ENCODE data around the gene SYN1.

Gene SYN1

DNA sequence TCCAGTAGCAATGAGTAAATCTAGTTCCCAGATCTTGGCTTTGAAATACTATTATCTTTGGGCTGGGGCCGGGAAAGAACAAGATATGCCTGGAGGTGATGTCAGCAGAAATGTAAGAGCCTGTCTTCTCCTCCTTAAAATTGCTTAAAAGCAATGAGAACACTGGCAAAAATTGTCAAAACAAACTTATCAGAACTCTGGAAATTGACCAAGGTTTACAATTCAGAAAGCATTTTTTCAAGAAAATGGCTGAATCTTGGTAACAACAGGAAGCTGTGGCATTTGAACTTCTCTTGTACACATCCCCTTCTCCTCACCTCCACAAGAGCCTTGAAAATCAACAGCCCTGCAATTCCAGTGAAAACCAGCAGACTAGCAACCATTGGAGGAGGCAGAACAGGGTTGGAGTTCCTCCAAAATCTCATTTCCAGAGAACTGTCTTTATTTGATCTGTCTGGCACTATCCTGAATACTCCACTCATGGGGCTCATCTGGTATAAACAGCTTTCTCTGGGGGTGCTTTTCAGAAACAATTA lies 23.9 kb downstream of the SYN1 start:
- no peak for DNase-seq (ENCODE audit: low spot score)

DNA sequence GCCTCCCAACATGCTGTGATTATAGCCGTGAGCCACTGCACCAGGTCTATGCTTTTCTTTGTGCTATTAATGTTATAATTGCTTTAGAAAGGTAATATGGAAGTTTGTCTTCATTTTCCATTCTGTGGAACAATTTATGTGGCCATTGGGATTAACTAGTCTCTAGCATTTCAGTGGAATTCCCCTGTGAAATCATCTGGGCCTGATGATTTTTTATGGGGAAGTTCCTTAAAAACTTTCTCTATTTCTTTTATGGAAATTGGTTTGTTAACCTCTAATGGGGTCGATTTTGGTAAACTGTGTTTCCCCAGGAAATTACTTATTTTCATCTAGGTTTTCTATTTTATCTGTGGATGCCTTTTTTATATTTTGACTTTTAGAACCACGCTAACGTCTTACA lies 26.1 kb downstream of the SYN1 start:
- no peak for DNase-seq (ENCODE audit: low spot score)

DNA sequence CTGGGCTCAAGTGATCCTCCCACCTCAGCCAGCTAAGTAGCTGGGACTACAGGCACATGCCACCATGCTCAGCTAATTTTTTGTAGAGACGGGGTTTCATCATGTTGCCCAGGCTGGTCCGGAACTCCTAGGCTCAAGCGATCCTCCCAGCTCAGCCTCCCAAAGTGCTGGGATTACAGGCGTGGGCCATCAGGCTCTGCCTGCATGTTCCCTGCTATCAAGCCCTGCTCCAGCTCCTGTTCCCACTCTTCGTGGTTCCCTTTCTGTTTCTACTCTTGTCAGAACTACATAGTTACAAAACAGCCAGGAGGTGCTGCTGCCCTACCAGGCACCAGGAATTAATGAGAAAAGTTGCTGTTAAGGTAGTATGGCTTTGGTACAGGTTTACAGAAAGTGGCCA lies 28.7 kb downstream of the SYN1 start:
- DNase-seq (ENCODE audit: low spot score) = no peak

DNA sequence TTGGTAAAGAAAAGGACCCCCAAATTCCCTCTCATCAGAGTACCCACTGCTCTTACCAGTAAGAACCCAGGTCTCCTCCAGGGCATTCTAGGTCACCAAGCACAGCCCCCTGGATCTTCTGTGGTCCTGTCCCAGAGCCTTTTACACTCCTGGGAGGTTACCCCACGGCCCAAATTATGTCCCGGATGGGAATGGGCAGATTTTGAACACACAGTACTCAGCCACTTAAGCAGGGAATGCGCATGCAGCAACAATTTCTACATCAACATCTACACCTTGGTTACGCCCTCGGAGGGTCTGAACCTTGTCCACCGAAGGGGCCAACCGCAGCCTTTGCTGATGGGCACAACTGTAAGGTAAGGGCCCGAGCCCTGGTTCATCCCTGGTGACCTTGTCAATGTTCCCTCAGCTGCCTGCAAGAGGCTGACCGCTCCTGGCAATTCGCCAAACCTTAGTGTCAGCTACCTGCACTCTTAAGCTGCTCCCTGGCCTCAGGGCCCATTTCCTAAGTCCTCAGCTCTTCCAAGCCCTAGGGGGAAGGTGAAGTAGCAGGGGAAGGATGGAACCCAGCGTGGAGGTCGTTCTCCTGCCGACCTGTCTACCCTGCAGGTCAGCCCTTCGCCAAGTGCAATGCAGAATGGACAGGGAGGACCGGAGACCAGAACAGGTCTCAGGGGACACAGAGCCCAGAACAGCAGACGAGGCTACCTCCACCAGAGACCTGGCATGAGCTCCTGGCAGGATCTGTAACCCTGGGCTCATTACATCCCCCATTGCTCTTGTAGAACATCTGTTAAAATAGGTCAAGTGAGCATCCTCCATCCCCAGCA lies 31.5 kb downstream of the SYN1 start:
- no peak for DNase-seq (ENCODE audit: low spot score)

DNA sequence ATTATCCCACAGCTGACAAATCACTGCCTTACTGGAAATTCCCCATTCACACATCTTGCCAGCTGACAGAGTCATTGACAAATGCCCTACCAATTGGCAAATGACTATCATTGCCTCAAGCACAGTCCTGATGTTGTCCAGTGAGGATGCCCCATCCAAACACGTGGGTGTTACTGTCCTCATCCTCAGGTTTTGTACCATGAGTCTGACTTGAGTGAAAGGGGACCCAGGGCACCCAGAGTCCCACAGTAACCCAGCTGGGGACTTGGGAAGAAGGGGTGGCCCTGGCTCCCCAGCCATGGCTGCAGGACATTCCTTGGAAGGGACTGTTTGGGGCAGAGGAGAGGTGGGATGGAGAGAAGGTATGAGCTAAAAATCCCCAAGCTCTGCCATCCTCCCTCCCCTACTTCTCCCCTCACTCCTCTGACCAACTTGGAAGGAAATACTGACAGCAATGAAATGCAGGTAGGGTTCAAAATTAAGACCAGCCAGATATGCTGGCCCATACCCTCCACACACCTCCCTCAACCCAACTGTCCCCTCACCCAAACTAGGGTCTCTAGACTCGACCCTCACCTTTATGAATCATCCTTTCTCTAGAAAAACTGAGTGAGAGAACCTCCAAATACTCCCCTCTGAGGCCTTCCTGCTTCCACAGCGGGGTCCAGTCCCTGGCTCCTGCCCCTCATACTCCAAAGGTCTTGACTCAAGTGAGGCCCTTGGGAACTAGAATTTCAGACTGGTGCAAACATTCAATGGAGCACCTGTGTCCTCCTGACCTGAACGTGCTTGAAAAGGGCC lies 32.4 kb downstream of the SYN1 start:
- no peak for DNase-seq (ENCODE audit: low spot score)

DNA sequence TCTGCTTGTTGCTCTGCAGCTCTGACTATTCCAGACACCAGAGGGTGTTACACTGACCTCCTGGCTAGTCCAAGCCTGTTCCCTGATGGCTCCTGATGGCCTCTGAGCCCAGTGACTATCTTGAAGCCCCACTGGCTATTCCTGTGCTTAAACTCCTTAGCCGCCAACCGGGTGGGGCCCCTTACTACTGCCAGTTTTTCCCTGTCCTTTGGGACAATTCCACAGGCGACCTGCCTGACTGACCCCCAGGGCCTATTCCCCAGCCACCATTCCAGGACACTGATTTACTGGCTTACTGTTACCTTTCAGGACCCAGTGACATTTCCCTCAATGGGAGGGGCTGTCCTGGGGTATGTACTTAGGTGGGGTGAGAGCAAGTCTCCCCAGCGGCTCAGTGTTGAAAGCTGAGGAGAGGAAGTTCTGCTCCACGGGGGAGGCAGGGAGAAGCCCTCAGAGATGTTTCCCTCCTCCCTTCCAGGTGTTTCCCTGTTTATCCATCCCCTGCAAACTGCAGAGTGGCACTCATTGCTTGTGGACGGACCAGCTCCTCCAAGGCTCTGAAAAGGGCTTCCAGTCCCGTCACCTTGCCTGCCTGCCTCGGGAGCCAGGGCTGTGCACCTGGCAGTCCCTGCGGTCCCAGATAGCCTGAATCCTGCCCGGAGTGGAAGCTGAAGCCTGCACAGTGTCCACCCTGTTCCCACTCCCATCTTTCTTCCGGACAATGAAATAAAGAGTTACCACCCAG lies 33.4 kb downstream of the SYN1 start:
- DNase-seq (ENCODE audit: low spot score) = no peak

DNA sequence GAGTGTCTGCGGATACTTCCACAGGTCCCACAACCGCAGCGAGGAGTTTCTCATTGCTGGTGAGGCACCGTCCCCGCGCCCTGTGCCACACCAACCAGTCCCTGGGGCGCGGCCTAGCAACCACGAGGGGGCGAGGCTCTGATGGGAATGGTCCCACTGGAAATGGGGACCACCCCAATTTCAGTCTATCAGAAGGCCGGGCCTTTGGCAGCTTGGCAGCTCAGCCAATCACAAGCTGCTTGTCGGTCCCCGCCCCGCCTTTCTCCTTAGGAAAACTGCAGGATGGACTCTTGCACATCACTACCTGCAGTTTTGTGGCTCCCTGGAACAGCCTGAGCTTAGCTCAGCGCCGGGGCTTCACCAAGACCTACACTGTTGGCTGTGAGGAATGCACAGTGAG lies 34.4 kb downstream of the SYN1 start:
- DNase-seq (ENCODE audit: low spot score) = no peak

DNA sequence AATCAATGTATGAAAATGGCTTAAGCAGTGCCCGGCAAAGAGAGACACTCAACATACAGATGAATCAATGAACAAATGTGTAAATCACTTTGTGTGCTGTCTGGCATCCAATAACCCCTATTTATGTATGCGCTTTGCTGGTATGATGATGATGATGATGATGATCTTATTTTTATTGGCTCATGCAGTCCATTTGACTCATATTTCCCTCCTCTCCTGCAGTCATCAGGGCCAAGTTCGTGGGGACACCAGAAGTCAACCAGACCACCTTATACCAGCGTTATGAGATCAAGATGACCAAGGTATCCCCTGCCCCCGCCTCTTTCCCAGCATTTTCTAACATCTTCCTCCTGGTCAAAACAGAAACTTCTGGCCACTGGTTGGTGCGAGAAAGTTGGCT lies 34.9 kb downstream of the SYN1 start:
- DNase-seq (ENCODE audit: low spot score) = no peak

DNA sequence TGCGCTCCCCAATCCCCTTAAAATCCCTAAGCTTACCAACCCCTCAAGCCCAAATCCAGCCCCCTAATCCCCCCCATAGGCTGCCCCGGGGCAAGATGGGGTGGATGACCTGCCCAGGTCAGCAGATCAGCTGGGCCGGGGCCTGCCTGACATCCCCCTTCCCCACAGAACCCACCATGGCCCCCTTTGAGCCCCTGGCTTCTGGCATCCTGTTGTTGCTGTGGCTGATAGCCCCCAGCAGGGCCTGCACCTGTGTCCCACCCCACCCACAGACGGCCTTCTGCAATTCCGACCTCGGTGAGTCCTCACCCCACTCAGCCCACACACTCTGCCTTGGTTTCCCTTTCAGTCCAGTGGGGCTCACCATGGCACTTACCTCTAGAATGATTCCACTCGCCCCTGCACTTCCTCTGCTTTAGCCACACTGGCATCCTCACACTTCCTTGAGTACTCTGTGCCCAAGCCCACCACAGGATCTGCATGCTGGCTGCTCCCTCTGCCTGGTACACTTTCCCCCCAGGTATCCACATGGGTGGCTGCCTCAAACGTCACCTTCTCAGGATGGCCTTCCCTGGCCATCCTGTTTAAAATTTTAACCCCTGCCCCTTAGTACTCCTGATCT lies 36.3 kb downstream of the SYN1 start:
- no peak for DNase-seq (ENCODE audit: low spot score)

DNA sequence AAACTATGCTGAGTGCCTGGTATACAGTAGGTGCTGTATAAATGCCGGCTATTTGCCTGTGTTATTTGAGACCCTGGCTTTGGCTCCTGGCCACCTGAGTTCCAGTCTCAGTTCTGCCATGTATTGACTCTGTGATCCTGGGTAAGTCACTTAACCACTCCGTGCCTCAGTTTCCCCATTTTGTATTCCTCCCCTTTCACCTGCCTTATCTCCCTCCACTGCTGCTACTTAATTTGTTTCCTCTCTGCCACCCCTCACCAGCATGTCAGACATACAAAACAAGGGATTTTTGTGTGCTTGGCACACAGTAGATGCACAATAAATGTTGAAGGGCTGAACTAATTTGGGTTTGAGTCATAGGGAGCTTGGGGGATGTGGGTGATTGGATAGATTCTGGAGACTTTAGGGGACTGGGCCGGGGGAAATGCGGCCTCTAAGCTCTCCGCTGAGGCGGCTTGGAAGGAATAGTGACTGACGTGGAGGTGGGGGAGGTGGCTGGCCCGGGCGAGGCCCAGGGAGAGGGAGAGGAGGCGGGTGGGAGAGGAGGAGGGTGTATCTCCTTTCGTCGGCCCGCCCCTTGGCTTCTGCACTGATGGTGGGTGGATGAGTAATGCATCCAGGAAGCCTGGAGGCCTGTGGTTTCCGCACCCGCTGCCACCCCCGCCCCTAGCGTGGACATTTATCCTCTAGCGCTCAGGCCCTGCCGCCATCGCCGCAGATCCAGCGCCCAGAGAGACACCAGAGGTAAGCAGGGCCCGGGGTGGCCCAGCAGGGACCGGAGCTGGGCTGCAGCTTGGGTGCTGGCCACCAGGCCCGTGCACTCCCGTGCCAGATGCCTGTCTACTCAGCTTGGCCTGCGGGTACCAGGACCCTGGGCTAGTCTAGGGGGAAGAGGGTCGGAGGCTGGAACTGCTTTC lies 37.7 kb downstream of the SYN1 start, which contains the start of gene TIMP1:
TSS of gene TIMP1 (plus strand) at position 706 of the 917 bp plus-strand sequence. CDS start 980 bp downstream, outside the sequence.
- DNase-seq (ENCODE audit: low spot score) = no peak

DNA sequence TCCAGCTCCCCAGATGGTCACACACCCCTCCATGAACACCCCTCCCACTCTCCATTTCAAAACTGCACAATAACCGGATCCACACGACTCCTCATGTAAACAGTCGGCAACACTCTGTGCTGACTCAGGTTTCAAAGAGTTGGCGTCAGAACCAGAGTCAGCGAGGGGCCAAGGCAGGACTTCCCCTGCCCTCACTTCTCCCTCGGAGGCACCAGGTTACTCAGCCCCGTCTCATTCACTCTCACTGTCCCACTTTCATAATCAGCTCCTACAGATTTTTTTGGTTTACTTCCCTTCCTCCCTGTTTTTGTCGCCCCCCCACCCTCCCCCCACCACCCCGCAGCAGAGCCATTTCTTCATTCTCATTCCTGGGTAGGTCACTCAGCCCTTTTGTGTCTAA lies 40.1 kb downstream of the SYN1 start:
- DNase-seq (ENCODE audit: low spot score) = no peak

DNA sequence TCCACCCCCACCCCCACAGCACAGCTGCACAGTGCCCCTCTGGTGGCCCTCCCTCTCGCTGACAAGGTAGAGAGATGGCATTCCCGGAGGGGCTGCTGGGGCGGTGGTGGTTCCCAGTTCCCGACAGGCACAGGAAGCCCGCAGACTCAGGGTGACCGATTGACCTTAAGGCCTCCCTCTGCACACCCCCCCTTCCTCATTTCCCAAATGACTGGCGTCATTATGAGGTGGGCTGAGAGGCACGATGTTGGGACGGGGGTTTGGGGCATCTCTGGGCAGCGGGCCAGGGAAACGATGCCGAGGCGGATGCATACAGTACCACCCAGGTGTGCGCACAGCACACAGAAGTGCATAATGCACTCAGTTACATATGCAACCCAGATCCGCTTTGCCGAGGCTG lies 41.0 kb downstream of the SYN1 start:
- no peak for DNase-seq (ENCODE audit: low spot score)

DNA sequence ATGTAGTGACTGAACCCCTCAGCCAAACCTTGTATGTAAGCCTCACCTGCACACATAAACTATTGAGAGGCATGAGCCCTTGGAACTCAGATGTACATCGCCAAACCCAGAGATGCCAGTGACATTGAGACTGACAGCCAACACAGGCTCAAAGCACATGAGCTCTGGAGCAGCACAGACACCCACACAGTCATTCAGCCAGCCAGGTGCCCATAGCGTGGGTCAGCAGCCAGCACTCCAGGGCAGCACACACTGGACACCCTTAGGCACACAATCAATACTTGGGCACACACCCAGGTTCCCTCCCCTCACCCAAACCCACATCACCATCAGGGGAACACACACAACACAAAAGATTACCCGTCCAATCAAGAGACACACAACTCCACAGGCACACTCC lies 41.8 kb downstream of the SYN1 start:
- no peak for DNase-seq (ENCODE audit: low spot score)

DNA sequence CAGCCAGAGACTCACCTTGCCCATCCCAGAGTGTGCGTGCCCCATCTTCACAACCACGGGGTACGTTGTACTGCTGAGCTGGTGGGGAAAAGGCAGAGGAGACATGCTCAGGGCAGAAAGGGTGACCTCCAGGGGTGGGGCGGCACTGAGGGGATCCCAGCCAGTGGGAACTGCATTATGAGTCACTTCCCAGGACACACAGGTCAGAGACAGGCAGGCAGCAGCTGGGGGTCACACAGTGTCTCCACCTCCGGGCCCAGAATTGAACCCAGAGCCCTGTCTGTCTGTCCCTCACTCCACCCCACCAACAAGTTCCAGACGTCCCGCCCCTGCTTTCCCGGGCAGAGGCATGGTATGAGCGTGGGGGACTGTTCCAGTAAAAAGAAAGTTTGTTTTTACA lies 42.2 kb downstream of the SYN1 start:
- DNase-seq (ENCODE audit: low spot score) = no peak

DNA sequence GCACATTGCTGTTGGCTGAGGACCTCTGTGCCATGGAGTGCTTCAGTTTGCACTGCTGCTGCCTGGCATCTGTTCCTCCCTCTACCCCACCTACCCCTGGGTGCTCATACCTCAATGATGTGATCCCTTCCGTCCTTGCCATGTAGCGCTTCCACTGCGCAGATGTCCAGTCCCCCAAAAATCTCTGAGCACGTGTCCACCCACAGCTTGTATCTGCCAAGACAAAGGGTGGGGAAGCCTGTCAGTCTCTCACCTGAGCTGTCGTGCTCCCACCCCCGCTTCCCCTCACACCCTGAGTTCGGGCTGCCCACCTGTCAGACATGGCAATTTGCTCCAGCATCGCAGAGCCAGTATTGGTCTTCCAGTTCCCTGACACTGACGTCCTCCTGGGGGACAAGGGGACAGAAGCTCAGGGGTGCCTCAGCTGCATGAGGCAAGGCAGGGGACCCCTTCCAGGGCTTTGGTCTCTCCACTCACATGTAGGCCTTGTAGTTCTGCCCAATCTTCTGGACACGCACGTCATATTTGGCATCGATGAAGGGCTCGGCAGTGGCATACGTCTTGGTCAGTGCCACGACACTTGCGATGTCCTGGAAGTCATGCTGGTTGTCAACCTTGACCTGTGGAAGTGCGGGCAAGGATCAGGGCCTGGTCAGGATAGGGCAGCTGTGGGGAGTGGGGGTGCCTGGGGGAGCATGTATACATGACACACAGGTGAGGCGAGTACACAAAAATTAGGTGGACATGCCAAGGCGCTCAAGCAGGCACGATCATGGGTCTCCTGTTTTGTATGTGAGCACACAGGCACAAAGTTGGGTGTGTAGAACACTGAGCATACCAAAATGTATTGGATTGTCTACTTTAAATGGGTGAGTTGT lies 43.4 kb downstream of the SYN1 start:
- DNase-seq (ENCODE audit: low spot score) = no peak

DNA sequence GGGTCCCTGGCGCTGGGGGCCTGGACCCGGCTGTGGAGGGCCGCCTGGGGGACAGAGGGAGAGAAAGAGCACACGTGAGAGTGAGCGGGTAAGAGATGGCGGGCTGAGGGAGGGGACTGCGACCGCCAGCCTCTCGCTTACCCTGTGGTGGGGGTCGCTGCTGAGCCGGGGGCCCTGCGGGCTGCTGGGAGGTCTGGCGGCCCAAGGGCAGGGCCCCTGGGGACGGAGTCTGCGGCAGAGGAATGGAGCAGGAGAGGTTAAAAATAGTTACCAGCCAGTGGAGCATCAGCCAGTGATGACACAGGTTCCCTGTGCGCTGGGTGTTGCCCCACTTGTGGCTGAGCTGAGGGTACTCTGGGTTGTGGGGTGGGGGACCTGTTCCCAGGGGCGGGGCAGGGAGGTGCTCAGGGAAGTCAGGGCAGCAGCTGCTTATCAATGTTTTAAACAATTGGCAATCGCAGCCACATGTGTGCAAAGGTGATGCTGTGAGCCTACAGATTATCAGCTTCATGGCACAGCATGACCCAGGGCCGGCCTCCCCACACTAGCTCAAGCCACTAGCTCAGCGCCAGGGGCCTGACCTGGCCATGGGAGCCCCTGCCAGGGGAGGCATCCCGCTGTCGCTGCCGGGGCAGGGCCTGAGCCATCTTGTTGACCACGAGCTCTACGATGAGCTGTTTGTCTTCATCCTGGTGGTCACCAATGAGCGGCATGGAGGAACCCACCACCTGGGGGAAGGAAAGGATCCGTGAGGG lies 44.9 kb downstream of the SYN1 start:
- no peak for DNase-seq (ENCODE audit: low spot score)

DNA sequence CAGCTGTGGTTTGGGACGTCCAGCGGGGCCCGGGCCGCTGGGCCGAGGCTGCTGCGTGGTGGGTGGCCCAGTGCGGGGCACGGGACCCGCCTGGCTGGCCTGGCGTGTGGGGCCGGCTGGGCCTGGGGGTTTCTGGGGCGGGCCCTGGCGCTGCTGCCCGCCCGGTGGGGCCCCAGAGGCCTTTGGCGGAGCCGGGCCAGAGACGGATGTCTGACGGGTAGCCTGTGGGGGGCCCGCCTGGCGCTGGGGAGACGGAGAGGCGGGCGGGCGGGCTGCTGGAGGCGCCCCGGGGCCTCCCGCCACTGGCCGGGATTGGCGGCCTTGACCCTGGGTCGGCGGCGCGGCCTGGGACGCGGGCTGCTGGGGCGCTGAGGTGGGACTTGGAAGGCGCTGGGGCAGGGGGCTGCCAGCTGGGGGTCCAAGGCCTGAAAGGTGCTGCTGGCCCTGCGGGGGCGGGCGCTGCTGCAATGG lies 45.5 kb downstream of the SYN1 start:
- no peak for DNase-seq (ENCODE audit: low spot score)

DNA sequence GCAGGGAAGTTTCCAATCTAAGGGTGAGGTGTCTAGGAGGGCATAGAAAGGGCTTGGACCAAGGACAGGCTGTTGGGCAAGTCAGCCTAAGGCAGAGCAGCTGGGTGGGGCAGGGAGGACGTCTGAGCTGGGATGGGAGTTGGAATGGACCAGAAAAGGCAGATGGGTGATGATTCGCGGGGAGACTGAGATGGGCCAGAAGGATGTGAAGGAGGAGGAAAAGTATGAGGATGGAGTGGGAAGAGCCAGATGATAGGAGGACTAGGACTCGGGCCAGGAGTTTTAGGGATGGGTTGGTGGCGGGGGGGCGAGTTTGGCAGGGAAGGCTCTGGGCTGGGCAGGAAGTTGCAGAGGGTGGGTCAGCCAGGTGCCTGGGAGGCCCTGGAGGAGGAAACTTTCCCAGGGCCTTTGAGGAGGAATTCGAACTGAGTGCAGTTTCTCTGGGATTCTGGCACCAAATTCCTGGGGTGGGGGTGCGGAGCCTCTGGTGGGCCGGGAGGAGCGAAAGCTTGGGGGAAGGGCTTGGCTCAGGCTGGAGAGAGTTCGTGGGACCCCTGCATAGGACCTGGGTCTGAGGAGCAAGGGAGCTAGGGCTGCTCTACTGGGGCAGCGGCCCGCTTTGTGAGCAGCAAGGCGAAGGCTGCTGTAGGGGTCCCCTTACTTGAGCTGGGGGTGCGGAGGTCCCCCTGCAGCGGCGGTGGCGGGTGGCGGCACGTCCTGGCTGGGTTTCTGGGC lies 46.1 kb downstream of the SYN1 start:
- DNase-seq (ENCODE audit: low spot score) = no peak

All from HuH-7 (cell line).